HG02642 (cell line): ENCODE measurements around the gene SF3B1.
"Not testable (repeated sequence)": the region's sequence is repeated elsewhere in the genome, so short reads cannot be mapped to it uniquely, and the experiment has no call there.

Source experiments
- ATAC-seq: cut with Tn5 transposase; IDR thresholded peaks from one replicate; pipeline ENCODE4 v1.9.1; 2021; ENCODE audit warnings: mild to moderate bottlenecking; ENCODE audit not compliant: unreplicated experiment, poor library complexity

SF3B1 gene

GRCh38 chr2:197383825-197384224, 51.0 kb downstream of the SF3B1 start:
- no peak for ATAC-seq

GRCh38 chr2:197381641-197382040, 53.2 kb downstream of the SF3B1 start:
- no peak for ATAC-seq

- not testable (repeated sequence) for ATAC-seq
These were observed 54.9 kb downstream of the SF3B1 start for GRCh38 chr2:197379918-197380309.

GRCh38 chr2:197379308-197379917, 55.4 kb downstream of the SF3B1 start:
- ATAC-seq = not testable (repeated sequence)

GRCh38 chr2:197378494-197379307, 56.1 kb downstream of the SF3B1 start:
- ATAC-seq = no peak

- ATAC-seq = no peak
These were observed 56.7 kb downstream of the SF3B1 start for GRCh38 chr2:197378086-197378485.

GRCh38 chr2:197377670-197378069, 57.2 kb downstream of the SF3B1 start:
- no peak for ATAC-seq

- ATAC-seq = no peak
These were observed 62.2 kb downstream of the SF3B1 start for GRCh38 chr2:197372592-197372991.

GRCh38 chr2:197370664-197371063, 64.2 kb downstream of the SF3B1 start:
- ATAC-seq = not testable (repeated sequence)

GRCh38 chr2:197369933-197370320, 64.9 kb downstream of the SF3B1 start:
- no peak for ATAC-seq

GRCh38 chr2:197369228-197369932, 65.4 kb downstream of the SF3B1 start:
- no peak for ATAC-seq

GRCh38 chr2:197368412-197368811, 66.4 kb downstream of the SF3B1 start:
- no peak for ATAC-seq

GRCh38 chr2:197363998-197364397, 70.8 kb downstream of the SF3B1 start:
- ATAC-seq = no peak

GRCh38 chr2:197360744-197361156, 74.1 kb downstream of the SF3B1 start:
- peak; percentile 77 for ATAC-seq

GRCh38 chr2:197359859-197360258, 75.0 kb downstream of the SF3B1 start:
- no peak for ATAC-seq

- no peak for ATAC-seq
These were observed 75.9 kb downstream of the SF3B1 start for GRCh38 chr2:197358931-197359330.

GRCh38 chr2:197357986-197358385, 76.8 kb downstream of the SF3B1 start:
- no peak for ATAC-seq

GRCh38 chr2:197356136-197356535, 78.7 kb downstream of the SF3B1 start:
- ATAC-seq = no peak

- no peak for ATAC-seq
These were observed 80.7 kb downstream of the SF3B1 start for GRCh38 chr2:197354169-197354558.

GRCh38 chr2:197353393-197354168, 81.2 kb downstream of the SF3B1 start:
- ATAC-seq = no peak
